ENCODE measurements around the gene P3H3.

- TF ChIP-seq, protein P1, sequence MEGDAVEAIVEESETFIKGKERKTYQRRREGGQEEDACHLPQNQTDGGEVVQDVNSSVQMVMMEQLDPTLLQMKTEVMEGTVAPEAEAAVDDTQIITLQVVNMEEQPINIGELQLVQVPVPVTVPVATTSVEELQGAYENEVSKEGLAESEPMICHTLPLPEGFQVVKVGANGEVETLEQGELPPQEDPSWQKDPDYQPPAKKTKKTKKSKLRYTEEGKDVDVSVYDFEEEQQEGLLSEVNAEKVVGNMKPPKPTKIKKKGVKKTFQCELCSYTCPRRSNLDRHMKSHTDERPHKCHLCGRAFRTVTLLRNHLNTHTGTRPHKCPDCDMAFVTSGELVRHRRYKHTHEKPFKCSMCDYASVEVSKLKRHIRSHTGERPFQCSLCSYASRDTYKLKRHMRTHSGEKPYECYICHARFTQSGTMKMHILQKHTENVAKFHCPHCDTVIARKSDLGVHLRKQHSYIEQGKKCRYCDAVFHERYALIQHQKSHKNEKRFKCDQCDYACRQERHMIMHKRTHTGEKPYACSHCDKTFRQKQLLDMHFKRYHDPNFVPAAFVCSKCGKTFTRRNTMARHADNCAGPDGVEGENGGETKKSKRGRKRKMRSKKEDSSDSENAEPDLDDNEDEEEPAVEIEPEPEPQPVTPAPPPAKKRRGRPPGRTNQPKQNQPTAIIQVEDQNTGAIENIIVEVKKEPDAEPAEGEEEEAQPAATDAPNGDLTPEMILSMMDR (IDR thresholded peaks at IDR 0.05 in 4 of 5, conservative IDR thresholded peaks at IDR 0.05 in 1 of 5): no peak
- TF ChIP-seq POLR2A (IDR thresholded peaks at IDR 0.05): no peak
Observed at GRCh38 chr12:6807170-6807569, 21.0 kb upstream of the P3H3 start.
